CD14-positive monocyte (primary cell): Measurements from ENCODE around the gene ASF1A. TPM values are rescaled to one million over a fixed set of nuclear protein-coding genes. Genes with fewer than 3 reads are reported as not detected.

Experiments used
- DNase-seq, 3 donors: peaks; one replicate each; pipeline ENCODE4 v3.0.0-alpha.2; 2011 to 2022
- H2AFZ ChIP-seq: 2 replicates; pipeline ENCODE4 v1.6.0; 2012; ENCODE audit warnings: mild to moderate bottlenecking, low read depth, low read length, inconsistent platforms; ENCODE audit not compliant: insufficient read depth, poor library complexity, severe bottlenecking
- H3K27ac ChIP-seq, 2 donors: 1 replicate in 1 of 2; 2 replicates in 1 of 2; pipeline ENCODE4 v1.5.1; 2012 to 2013; ENCODE audit warnings: low read length in 2 of 2, control low read depth in 1 of 2, inconsistent platforms in 1 of 2, low read depth in 1 of 2, mild to moderate bottlenecking in 1 of 2
- H3K27me3 ChIP-seq, 2 donors: one replicate each; pipeline versions ENCODE4 v1.6.0 to v1.6.1; 2011 to 2013; ENCODE audit warnings: low read length in 2 of 2; ENCODE audit not compliant: control insufficient read depth in 2 of 2, insufficient read depth in 2 of 2
- H3K36me3 ChIP-seq, 2 donors: replicated peaks in 1 of 2; 1 replicate in 1 of 2; 2 replicates in 1 of 2; pipeline versions ENCODE4 v1.5.1 to v1.6.1; 2012 to 2013; ENCODE audit warnings: low read length in 2 of 2, control low read depth in 1 of 2, inconsistent platforms in 1 of 2, mild to moderate bottlenecking in 1 of 2; ENCODE audit not compliant: insufficient read depth in 2 of 2, control insufficient read depth in 1 of 2
- H3K4me1 ChIP-seq, 2 donors: 1 replicate in 1 of 2; 2 replicates in 1 of 2; pipeline versions ENCODE4 v1.5.1 to v1.6.1; 2012 to 2013; ENCODE audit warnings: low read length in 2 of 2, control low read depth in 1 of 2, inconsistent platforms in 1 of 2, mild to moderate bottlenecking in 1 of 2, moderate library complexity in 1 of 2; ENCODE audit not compliant: insufficient read depth in 2 of 2, control insufficient read depth in 1 of 2
- H3K4me2 ChIP-seq: replicated peaks from 2 replicates; pipeline ENCODE3; 2012; ENCODE audit warnings: low read length, moderate library complexity, mild to moderate bottlenecking; ENCODE audit not compliant: poor library complexity, severe bottlenecking; ENCODE audit errors: extremely low read depth
- H3K4me3 ChIP-seq, 3 experiments: fragments of 200-600 bp in 1 of 3; sonication (generic) in 1 of 3; replicated peaks in 1 of 3; 1 replicate in 2 of 3; 2 replicates in 1 of 3; pipeline ENCODE4 v1.5.1; 2011 to 2013; ENCODE audit warnings: low read length in 3 of 3, mild to moderate bottlenecking in 3 of 3, control low read depth in 2 of 3, low read depth in 2 of 3, inconsistent platforms in 1 of 3, moderate library complexity in 1 of 3
- H3K79me2 ChIP-seq: 2 replicates; pipeline ENCODE4 v1.6.0; 2012; ENCODE audit warnings: mild to moderate bottlenecking, control low read depth, inconsistent platforms, low read length, moderate library complexity; ENCODE audit not compliant: insufficient read depth
- H3K9ac ChIP-seq: 2 replicates; pipeline ENCODE4 v1.6.0; 2017; ENCODE audit warnings: low read length, mild to moderate bottlenecking; ENCODE audit not compliant: insufficient read depth, poor library complexity, severe bottlenecking
- H3K9me3 ChIP-seq, 2 donors: replicated peaks in 1 of 2; 1 replicate in 1 of 2; 2 replicates in 1 of 2; pipeline versions ENCODE4 v1.5.1 to v1.6.1; 2012 to 2013; ENCODE audit warnings: low read length in 2 of 2, control low read depth in 1 of 2; ENCODE audit not compliant: control insufficient read depth in 1 of 2, insufficient read depth in 1 of 2
- H4K20me1 ChIP-seq: 2 replicates; pipeline ENCODE4 v1.6.0; 2012; ENCODE audit warnings: mild to moderate bottlenecking, low read length, control low read depth, moderate library complexity; ENCODE audit not compliant: insufficient read depth
- H3K27ac Mint-ChIP-seq, 7 donors: one replicate each; pipeline ENCODE4 v1.8.0; 2020; ENCODE audit warnings: mild to moderate bottlenecking in 7 of 7, mixed read lengths in 7 of 7, moderate library complexity in 6 of 7, inconsistent platforms in 2 of 7
- H3K27me3 Mint-ChIP-seq, 3 donors: one replicate each; pipeline ENCODE4 v1.8.0; 2021 to 2022; ENCODE audit warnings: low read depth in 3 of 3, mild to moderate bottlenecking in 3 of 3, mixed read lengths in 3 of 3, moderate library complexity in 3 of 3, inconsistent platforms in 1 of 3
- H3K36me3 Mint-ChIP-seq, 2 donors: one replicate each; pipeline ENCODE4 v1.8.0; 2020; ENCODE audit warnings: mixed read lengths in 2 of 2, inconsistent platforms in 1 of 2, mild to moderate bottlenecking in 1 of 2
- H3K4me1 Mint-ChIP-seq: one replicate; pipeline ENCODE4 v1.8.0; 2020; ENCODE audit warnings: mild to moderate bottlenecking, mixed read lengths
- H3K4me3 Mint-ChIP-seq, 2 donors: one replicate each; pipeline ENCODE4 v1.8.0; 2020; ENCODE audit warnings: mild to moderate bottlenecking in 2 of 2, mixed read lengths in 2 of 2, moderate library complexity in 1 of 2
- H3K9me3 Mint-ChIP-seq, 7 donors: one replicate each; pipeline ENCODE4 v1.8.0; 2020 to 2022; ENCODE audit warnings: mixed read lengths in 7 of 7, mild to moderate bottlenecking in 6 of 7, moderate library complexity in 6 of 7, inconsistent platforms in 2 of 7
- WGBS: methylation state at CpG from one replicate; pipeline ENCODE4 v1.1.5; 2013; ENCODE audit warnings: missing lambda C conversion rate; ENCODE audit not compliant: insufficient coverage; 5-methylcytosine and 5-hydroxymethylcytosine counted together
- intact Hi-C, 2 donors: fragments of 100-400 bp; cut with micrococcal nuclease; formaldehyde crosslinking; loops; one replicate each; pipeline versions ENCODE4 v1.15.0 to v1.15.1; 2023
- polyA plus RNA-seq, 3 donors: library from polyadenylated mRNA; depleted of rRNA in 1 of 3; unstranded in 2 of 3; stranded (reverse) in 1 of 3; fragments of 300-500 nt in 2 of 3; fragments of >200 nt in 1 of 3; fragmentation: Illumina TruSeq in 2 of 3; gene quantifications; 1 replicate in 2 of 3; 2 replicates in 1 of 3; pipeline ENCODE4 v1.2.3, GENCODE V29; 2012 to 2021
- TF ChIP-seq, protein P1 (sequence below): fragments of 200-600 bp; IDR thresholded peaks from one replicate; pipeline ENCODE4 v1.8.0; 2022; ENCODE audit warnings: antibody characterized with exemption, mild to moderate bottlenecking

Gene ASF1A
- polyA plus RNA-seq, 3 donors = 3.1 to 14.4 (median 10.5) TPM

DNA sequence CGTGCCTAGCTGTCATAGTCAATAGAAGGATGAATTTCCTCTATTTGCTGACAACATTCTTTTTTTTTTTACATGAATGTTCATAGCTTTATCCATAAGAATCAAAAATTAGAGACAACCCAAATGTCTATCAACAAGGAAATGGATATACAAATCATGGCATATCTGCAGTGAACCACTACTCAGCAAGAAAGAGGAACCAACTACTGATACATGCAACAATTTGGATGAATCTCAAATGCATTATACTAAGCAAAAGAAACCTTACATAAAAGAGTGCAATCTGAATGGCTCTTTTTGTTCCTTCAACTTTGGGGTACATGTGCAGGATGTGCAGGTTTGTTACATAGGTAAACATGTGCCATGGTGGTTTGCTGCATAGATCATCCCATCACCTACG, 58.7 kb downstream of the ASF1A start:
- DNase-seq = no peak
- no peaks in the 10 kb centered on the region for H4K20me1 ChIP-seq
- H3K4me1 Mint-ChIP-seq = no peaks in the 10 kb centered on the region
- H3K4me3 ChIP-seq = no peak overlapping the region
- WGBS = no CpG with 5 or more reads among the region's 2 CpGs
- H3K27ac ChIP-seq = no peak overlapping the region
- no peaks in the 10 kb centered on the region for H3K27me3 ChIP-seq
- H3K9me3 ChIP-seq = peaks cover 5% of the 10 kb centered on the region in 2 donors
- no peak overlapping the region for H2AFZ ChIP-seq
- intact Hi-C loops = no loop called here
- no peaks in the 10 kb centered on the region for H3K36me3 ChIP-seq
- no peaks in the 10 kb centered on the region for H3K27me3 Mint-ChIP-seq
- H3K9ac ChIP-seq = no peak overlapping the region
- peaks cover 4 to 18% (median 14%) of the 10 kb centered on the region in 7 donors for H3K9me3 Mint-ChIP-seq
- no peak overlapping the region for H3K4me2 ChIP-seq
- H3K79me2 ChIP-seq = no peaks in the 10 kb centered on the region
- TF ChIP-seq, protein P1, sequence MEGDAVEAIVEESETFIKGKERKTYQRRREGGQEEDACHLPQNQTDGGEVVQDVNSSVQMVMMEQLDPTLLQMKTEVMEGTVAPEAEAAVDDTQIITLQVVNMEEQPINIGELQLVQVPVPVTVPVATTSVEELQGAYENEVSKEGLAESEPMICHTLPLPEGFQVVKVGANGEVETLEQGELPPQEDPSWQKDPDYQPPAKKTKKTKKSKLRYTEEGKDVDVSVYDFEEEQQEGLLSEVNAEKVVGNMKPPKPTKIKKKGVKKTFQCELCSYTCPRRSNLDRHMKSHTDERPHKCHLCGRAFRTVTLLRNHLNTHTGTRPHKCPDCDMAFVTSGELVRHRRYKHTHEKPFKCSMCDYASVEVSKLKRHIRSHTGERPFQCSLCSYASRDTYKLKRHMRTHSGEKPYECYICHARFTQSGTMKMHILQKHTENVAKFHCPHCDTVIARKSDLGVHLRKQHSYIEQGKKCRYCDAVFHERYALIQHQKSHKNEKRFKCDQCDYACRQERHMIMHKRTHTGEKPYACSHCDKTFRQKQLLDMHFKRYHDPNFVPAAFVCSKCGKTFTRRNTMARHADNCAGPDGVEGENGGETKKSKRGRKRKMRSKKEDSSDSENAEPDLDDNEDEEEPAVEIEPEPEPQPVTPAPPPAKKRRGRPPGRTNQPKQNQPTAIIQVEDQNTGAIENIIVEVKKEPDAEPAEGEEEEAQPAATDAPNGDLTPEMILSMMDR = no peak
- H3K4me3 Mint-ChIP-seq = no peak overlapping the region
- no peaks in the 10 kb centered on the region for H3K4me1 ChIP-seq
- H3K27ac Mint-ChIP-seq = no peak overlapping the region
- H3K36me3 Mint-ChIP-seq = no peaks in the 10 kb centered on the region

DNA sequence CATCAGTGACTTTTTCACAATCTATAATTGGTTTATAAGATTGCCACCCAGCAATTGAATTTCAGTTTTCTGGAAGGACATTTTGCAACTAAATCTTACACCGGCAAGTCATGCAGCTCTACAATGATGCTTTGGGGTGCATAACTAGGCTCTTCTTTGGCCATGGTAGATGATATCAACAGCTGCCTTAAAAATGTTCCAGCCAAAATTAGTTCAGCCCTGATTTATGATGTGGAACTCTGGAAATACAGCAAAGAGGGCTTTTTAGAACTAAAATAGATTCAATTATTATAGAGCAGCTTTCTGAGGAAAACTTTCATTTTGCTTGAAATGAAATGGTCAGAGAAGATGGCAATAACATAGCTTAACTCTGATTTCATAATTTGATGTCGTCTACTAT, 59.4 kb downstream of the ASF1A start:
- Histone ChIP-seq H3K4me1 (no peaks in the 10 kb centered on the region), H3K9me3 (no peaks in the 10 kb centered on the region), H3K27me3 (no peaks in the 10 kb centered on the region), H3K4me2 (no peak overlapping the region), H3K9ac (no peak overlapping the region), H2AFZ (no peak overlapping the region), H3K27ac (no peak overlapping the region), H3K36me3 (no peaks in the 10 kb centered on the region), H3K4me3 (no peak overlapping the region), H4K20me1 (no peaks in the 10 kb centered on the region), H3K79me2 (no peaks in the 10 kb centered on the region)
- Mint-ChIP-seq H3K27me3 (no peaks in the 10 kb centered on the region), H3K4me3 (no peak overlapping the region), H3K4me1 (no peaks in the 10 kb centered on the region), H3K36me3 (no peaks in the 10 kb centered on the region), H3K9me3 (peaks cover 0 to 11% (median 8%) of the 10 kb centered on the region in 7 donors), H3K27ac (no peak overlapping the region)
- no peak for DNase-seq
- TF ChIP-seq, protein P1 = no peak
- WGBS = 83% methylated on average over 1 of the region's 2 CpGs
- intact Hi-C loops = no loop called here

Other genes with a start within 250 kb of the ASF1A start
- 10 to 100 TPM; 14.9 to 38.3 (median 19.6) TPM for gene CEP85L, start 242.6 kb upstream of the ASF1A start, polyA plus RNA-seq
- 10 to 100 TPM in 1 of 3 donors, 1 to 10 TPM in 2; 9.4 to 11.9 (median 9.8) TPM for gene MCM9, start 41.0 kb downstream of the ASF1A start, polyA plus RNA-seq
- gene FAM184A, start 184.5 kb downstream of the ASF1A start, polyA plus RNA-seq = not detected